Esophagus muscularis mucosa (tissue), 4 donors: ENCODE results near the gene SEH1L.

Source experiments
- CTCF ChIP-seq, 3 experiments: fragments of 200-600 bp in 2 of 3; fragments of 450-650 bp in 1 of 3; sonication (generic) in 2 of 3; IDR thresholded peaks; one replicate each; pipeline ENCODE4 v1.5.1; 2017 to 2019; ENCODE audit warnings: antibody characterized with exemption in 3 of 3, mild to moderate bottlenecking in 2 of 3, moderate library complexity in 1 of 3
- EP300 ChIP-seq: sonication (generic); formaldehyde crosslinking; IDR thresholded peaks from one replicate; pipeline ENCODE4 v1.6.1; 2017; ENCODE audit warnings: antibody characterized with exemption
- POLR2A ChIP-seq: fragments of 450-650 bp; IDR thresholded peaks from one replicate; pipeline ENCODE4 v1.6.1; 2017; ENCODE audit warnings: antibody characterized with exemption, moderate library complexity, mild to moderate bottlenecking, low read depth
- POLR2AphosphoS5 ChIP-seq, 2 donors: sonication (generic); formaldehyde crosslinking; IDR thresholded peaks; one replicate each; pipeline ENCODE4 v1.6.1; 2017; ENCODE audit warnings: antibody characterized with exemption in 2 of 2

GRCh38 chr18:13011719-13012118 is 63.9 kb downstream of the SEH1L start:
- TF ChIP-seq POLR2A, result no peak
- no peak for TF ChIP-seq CTCF (IDR thresholded peaks at IDR 0.05)
- TF ChIP-seq POLR2AphosphoS5 (IDR thresholded peaks at IDR 0.05), result no peak
- no peak for TF ChIP-seq EP300
